ENCODE measurements around the gene SUN1. TPM values are rescaled to one million over a fixed set of nuclear protein-coding genes. Genes with fewer than 3 reads are reported as not detected.
"Not testable (repeated sequence)": the region's sequence is repeated elsewhere in the genome, so short reads cannot be mapped to it uniquely, and the experiment has no call there.

The SUN1 gene
- total RNA-seq, 4 donors from 2014 or later = 139 to 624 (median 446) TPM

GRCh38 chr7:845731-846130, 13.5 kb downstream of the SUN1 start:
- Histone ChIP-seq H3K27ac (no peak overlapping the region), H3K4me1 (peaks cover 0 to 9% of the 10 kb centered on the region in 2 donors)

DNA sequence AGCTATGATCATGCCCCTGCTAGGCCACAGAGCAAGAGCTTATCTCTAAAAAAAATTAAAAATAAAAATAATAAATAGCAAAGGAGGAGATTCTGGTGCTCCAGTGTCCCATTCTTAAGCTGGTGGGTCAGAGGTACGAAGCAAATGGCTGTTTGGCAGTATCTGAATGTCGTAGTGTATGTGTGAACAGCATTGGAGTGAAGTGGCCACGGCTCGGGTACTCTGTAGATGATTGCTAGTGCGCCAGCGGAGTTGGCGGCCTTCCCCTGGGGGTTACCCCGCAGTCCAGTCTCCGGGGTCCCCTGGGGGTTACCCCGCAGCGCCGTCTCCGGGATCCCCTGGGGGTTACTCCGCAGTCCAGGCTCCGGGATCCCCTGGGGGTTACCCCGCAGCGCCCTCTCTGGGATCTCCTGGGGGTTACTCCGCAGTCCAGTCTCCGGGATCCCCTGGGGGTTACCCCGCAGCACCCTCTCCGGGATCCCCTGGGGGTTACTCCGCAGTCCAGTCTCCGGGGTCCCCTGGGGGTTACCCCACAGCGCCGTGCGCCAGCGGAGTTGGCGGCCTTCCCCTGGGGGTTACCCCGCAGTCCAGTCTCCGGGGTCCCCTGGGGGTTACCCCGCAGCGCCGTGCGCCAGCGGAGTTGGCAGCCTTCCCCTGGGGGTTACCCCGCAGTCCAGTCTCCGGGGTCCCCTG, 14.8 kb downstream of the SUN1 start:
- H3K4me3 ChIP-seq; H3K36me3 ChIP-seq; H3K27me3 ChIP-seq; H3K9me3 ChIP-seq; H3K27ac ChIP-seq; intact Hi-C loops (cut with DNase I; ENCODE audit: low total_unique reads); H3K4me1 ChIP-seq; DNase-seq: not testable (repeated sequence)

More at GRCh38 chr7:845731-846130, 13.5 kb downstream of the SUN1 start:
- DNase-seq = no peak
- Histone ChIP-seq H3K36me3 (no peaks in the 10 kb centered on the region), H3K9me3 (no peaks in the 10 kb centered on the region), H3K27me3 (no peaks in the 10 kb centered on the region), H3K4me3 (no peak overlapping the region)
- intact Hi-C loops (cut with DNase I; ENCODE audit: low total_unique reads) = no loop called here
- no peak for TF ChIP-seq POLR2A (IDR thresholded peaks at IDR 0.05)
- TF ChIP-seq, protein P1, sequence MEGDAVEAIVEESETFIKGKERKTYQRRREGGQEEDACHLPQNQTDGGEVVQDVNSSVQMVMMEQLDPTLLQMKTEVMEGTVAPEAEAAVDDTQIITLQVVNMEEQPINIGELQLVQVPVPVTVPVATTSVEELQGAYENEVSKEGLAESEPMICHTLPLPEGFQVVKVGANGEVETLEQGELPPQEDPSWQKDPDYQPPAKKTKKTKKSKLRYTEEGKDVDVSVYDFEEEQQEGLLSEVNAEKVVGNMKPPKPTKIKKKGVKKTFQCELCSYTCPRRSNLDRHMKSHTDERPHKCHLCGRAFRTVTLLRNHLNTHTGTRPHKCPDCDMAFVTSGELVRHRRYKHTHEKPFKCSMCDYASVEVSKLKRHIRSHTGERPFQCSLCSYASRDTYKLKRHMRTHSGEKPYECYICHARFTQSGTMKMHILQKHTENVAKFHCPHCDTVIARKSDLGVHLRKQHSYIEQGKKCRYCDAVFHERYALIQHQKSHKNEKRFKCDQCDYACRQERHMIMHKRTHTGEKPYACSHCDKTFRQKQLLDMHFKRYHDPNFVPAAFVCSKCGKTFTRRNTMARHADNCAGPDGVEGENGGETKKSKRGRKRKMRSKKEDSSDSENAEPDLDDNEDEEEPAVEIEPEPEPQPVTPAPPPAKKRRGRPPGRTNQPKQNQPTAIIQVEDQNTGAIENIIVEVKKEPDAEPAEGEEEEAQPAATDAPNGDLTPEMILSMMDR (IDR thresholded peaks at IDR 0.05) = no peak

GRCh38 chr7:847728-848127, 15.5 kb downstream of the SUN1 start:
- intact Hi-C loops (cut with DNase I; ENCODE audit: low total_unique reads); H3K36me3 ChIP-seq; DNase-seq; H3K4me3 ChIP-seq; H3K4me1 ChIP-seq; H3K9me3 ChIP-seq; H3K27me3 ChIP-seq; H3K27ac ChIP-seq: not testable (repeated sequence)

- DNase-seq = no peak
- Histone ChIP-seq H3K9me3 (no peaks in the 10 kb centered on the region), H3K27ac (no peak overlapping the region), H3K4me3 (no peak overlapping the region), H3K36me3 (no peaks in the 10 kb centered on the region), H3K27me3 (no peaks in the 10 kb centered on the region), H3K4me1 (no peaks in the 10 kb centered on the region)
- TF ChIP-seq, protein P1 (IDR thresholded peaks at IDR 0.05) = no peak
- TF ChIP-seq POLR2A (IDR thresholded peaks at IDR 0.05) = no peak
- intact Hi-C loops (cut with DNase I; ENCODE audit: low total_unique reads) = no loop called here
These were observed 16.9 kb downstream of the SUN1 start for GRCh38 chr7:849145-849544.

DNA sequence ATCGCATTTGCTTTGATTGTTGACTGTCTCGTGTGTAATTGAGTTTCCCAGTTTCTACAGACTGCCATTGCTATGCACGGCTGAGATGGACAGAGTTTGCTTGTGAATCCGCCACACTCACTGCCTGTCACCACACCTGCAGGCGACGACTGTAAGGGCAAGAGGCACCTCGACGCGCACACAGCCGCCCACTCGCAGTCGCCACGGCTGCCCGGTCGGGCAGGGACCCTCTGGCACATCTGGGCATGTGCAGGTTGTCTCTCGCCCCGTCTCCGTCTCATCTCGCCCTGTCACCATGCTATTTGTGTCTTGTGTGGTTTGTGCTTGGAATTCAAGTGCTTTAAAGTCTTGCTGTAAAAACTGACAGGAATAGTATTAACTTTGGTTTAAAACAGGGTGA, 17.5 kb downstream of the SUN1 start:
- Histone ChIP-seq H3K4me1 (no peaks in the 10 kb centered on the region), H3K36me3 (no peaks in the 10 kb centered on the region), H3K27ac (no peak overlapping the region), H3K27me3 (no peaks in the 10 kb centered on the region), H3K9me3 (no peaks in the 10 kb centered on the region), H3K4me3 (no peak overlapping the region)
- intact Hi-C loops (cut with DNase I; ENCODE audit: low total_unique reads) = no loop called here
- DNase-seq = no peak
- TF ChIP-seq, protein P1 (IDR thresholded peaks at IDR 0.05) = no peak

- no peaks in the 10 kb centered on the region for H3K4me1 ChIP-seq
- DNase-seq = no peak
- no peak overlapping the region for H3K4me3 ChIP-seq
- intact Hi-C loops (cut with DNase I; ENCODE audit: low total_unique reads) = no loop called here
- H3K36me3 ChIP-seq = no peaks in the 10 kb centered on the region
- H3K27ac ChIP-seq = no peak overlapping the region
- no peaks in the 10 kb centered on the region for H3K9me3 ChIP-seq
- no peaks in the 10 kb centered on the region for H3K27me3 ChIP-seq
- TF ChIP-seq, protein P1 (IDR thresholded peaks at IDR 0.05) = no peak
- no peak for TF ChIP-seq POLR2A (IDR thresholded peaks at IDR 0.05)
These were observed 18.9 kb downstream of the SUN1 start for GRCh38 chr7:851204-851603.

Data from uterus (tissue), 4 donors.